ENCODE measurements around the gene MAP3K14. TPM values are rescaled to one million over a fixed set of nuclear protein-coding genes. Genes with fewer than 3 reads are reported as not detected.

MAP3K14 gene
- total RNA-seq, 1 donor from 2014 or later, result 14.6 TPM

DNA sequence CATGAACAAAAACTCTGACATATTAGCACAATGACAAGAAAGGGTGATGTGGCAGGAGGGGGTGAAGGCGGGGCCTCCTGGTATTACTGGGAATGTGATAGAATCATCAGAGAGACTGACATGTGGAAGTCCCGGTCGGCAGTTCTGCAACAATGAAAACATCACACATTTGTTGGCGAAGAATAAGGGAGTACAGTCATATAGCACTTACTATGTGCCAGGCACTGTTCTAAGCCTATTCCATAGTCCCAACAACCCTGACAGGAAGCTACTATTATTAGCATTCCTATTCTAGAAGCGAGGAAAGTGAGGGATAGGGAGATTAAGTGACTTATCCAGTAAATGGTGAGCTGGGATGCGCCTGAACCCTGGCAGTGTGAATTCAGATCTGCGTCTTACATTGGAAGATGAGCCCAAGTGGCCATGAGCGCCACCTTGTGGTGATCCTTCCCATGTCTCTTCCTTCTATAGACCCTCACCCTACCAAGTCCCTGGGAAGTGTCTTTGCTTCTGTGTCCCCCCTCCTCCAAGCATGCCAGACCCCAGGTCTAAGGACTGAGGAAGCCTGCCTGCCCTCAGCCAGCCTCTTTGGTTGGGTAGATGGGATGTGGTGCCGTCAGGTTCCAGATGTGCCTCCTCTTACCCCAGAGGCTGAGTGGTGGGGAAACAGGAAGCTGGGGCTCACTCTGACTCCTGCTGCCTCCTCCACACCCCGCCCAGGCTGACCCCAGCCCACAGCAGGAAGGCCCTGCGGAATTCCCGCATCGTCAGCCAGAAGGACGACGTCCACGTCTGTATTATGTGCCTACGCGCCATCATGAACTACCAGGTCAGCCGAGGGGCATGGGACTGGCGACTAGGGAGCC lies 81.2 kb downstream of the MAP3K14 start:
- DNase-seq, result peak; percentile 83

DNA sequence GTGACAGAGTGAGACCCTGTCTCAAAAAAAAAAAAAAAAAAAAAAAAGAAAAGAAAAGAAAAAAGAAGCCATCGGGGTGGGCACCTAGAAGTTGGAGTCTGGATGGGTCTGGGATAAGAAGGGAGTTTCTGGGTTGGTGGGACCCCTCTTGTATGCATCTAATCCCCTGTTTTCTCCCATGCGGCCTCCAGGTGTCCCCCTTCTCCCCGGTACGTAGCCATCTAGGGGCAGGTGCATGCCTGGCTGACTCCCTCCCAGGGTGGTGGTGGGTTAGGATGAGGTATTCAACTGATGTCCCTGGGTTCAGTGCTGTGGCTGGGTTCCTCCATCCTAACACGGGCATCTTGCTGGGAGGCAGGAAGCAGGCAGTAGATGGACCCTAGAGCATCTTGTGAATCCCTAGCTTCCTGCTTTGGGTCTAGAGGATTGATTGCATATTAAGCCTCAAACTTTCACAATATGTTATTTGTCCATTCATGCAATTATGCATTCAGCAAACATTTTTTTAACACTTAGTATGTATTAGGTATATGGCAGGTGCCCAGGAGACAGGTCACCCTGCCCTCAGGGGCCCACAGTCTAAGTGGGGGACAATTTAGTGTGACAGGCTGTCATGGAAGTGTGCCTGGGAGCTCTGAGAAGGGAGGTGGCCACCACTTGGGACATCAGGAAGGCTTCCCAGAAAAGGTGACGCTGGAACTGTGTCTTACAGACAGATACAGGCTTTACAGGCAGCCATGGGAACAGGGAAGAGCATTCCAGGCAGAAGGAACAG lies 82.0 kb downstream of the MAP3K14 start:
- DNase-seq, result no peak

DNA sequence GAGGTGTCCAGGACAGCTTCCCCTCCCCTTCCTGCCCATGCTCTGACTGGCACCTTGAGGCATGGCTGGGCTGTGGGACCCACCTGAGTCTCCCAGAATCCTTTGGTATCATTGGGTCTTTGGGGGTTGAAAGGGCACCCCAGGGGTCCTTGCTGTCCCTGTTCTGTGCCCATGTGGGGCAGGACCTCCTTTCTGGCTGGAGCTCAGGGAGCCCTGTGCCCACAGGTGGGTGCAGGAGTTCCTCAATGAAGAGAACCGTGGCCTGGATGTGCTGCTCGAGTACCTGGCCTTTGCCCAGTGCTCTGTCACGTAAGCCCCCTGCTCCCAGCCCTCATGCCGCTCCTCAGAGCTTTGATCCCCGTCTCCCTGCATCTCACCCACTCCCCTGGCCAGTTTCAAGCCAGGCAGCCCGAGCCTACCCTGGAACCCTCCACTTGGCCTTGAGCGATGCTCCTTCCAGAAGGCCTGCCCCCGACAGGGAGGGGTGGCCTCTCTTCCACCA lies 83.3 kb downstream of the MAP3K14 start:
- DNase-seq, result no peak

DNA sequence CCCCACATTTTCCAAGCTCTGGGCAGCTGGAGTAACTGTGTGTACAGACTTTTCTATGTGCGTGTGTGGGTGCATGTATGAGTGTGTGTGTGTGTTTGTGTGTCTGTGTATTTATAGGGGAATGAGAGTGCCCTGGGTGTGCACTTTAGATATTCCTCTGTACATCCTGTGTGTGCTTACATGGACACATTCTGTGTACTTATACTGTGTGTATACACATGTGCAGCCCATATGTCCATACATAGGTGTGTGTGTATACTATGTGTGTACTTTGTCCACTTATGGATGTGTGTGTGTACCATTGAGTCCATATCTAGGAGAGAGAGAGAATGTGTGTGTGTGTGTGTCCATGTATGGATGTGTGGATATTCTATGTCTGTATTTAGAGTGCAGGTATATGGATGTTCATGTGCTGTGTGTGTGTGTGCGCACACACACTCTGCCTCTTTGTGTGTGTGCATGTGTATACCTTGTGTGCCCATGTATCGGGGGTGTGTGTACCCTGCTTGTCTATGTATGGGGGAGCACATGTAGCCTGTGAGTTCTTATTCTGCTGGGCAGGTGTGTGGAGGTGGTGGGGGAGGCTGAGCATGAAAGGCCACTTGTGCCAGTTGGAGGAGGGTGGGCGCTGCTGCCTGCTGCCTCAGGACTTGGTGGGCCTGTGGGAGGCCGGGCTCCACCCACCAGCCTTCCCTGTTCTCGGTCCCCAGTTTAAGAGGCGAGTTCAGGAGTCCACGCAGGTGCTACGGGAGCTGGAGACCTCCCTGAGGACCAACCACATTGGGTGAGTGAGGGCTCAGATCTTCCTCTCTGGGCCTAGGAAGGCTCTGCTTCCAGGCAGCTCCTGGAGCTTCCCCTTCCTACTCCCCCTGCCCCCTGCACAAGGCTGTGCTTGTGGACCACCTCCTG lies 84.1 kb downstream of the MAP3K14 start:
- DNase-seq, result no peak

DNA sequence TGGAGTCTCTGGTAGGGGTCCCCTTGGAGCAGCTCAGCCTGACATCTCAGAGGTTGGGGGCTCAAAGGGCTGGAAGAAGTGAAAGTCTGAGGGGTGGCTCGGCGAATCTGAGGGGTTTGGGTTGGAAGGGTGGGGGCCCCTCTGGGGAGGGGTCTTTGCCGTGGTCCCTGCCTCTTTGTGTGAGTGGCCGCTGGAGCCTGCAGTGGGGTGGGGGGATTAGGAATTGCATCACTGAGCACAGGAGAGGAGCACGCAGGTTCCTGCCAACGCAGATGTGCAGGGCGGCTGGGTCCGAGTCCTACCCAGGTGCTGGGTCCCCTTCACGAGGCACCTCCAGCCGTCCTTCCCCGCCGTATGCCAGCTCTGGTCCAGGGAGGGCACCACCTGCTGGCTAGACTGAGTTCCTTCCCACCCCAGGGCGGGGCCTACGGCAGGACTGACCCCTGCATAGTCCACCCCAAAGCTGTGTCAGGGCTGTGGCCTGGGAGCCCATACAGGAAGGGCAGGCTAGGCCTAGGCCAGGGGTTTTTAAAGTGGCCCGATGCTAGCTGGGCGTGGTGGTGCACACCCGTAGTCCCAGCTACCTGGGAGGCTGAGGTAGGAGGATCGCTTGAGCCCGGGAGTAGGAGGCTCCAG lies 85.2 kb downstream of the MAP3K14 start:
- no peak for DNase-seq

DNA sequence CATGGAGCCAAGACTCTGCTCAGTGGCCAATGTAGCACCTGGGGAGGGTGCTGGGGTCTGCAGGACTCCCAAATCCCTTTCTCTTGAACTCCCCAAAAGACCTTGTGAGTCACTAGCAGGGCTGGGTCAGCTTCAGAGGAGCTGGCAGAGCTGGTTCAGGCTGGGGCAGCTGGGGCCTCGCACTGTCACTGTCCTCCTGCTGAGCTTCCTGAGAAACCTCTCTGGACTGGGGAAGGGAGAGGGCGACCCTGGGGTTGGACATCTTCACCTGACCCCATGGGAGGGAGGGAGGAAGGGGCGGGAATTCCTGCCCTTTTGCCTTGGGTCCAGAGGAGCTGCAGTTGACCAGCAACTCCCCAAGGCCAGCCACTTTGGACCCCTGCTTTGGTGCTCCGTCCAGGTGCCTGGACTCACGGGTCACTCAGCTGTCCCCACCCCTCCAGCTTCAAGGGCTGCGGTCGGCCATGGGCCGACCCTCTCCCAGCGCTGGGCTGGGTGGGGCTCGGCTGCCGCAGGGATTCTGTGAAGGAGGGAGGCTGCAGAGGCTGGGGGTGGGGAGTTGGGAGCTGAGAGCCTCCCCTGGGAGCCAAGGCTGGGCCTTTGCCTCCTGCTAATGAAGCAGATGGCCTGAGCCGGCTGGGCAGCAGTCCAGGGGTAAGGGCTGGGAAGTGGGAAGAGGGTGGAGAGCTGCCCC lies 85.9 kb downstream of the MAP3K14 start:
- peak; percentile 72 for DNase-seq

DNA sequence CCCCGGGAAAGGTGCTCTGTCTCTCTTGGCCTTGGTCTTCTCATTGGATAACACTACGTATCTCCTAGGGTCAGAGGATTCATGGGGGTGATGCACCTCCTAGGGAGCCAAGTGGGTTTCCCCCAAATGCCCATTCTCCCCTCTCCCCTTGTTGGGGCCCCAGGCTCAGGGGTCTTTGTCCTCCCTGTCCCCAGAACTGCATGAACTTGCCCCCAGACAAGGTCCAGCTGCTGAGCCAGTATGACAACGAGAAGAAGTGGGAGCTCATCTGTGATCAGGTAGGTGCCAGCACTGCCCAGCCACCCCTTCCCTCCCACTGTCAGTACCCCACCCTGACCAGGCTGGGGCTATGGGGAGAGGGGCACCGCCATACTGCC lies 86.4 kb downstream of the MAP3K14 start:
- no peak for DNase-seq

DNA sequence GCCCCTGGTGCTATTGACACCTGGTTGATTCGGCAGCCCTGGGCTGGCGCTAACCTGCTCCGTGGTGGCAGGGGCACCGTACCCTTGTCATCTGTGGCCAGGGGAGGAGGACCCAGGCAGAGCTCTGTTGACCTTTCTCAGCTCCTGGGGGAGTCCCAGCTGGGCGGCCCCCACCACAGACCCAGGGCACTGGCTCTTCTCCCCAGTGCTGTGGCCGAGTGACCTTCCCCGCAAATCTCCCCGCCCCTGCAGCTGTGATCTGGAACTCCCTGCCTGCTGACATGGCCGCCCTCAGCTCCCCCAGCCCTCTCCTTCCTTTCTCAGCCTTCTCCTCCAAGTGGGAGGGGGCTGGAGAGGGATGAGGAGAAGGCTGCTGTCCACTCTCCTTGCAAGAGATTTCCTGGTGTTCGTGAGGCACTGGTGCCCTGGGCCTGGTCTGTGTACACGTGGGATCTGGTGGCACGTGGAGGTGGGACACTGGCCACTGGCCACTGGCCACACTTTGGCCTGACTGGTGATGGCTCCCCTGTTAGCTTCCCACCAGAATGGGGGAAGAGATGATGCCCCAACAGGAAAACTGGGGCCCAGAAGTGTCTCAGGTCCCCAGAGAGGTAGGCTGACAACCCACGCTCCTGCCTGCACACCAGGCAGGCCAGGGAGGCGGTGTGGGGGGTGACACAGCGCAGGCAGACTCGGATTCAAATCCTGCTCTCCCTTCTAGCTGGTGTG lies 87.0 kb downstream of the MAP3K14 start:
- peak; percentile 30 for DNase-seq

DNA sequence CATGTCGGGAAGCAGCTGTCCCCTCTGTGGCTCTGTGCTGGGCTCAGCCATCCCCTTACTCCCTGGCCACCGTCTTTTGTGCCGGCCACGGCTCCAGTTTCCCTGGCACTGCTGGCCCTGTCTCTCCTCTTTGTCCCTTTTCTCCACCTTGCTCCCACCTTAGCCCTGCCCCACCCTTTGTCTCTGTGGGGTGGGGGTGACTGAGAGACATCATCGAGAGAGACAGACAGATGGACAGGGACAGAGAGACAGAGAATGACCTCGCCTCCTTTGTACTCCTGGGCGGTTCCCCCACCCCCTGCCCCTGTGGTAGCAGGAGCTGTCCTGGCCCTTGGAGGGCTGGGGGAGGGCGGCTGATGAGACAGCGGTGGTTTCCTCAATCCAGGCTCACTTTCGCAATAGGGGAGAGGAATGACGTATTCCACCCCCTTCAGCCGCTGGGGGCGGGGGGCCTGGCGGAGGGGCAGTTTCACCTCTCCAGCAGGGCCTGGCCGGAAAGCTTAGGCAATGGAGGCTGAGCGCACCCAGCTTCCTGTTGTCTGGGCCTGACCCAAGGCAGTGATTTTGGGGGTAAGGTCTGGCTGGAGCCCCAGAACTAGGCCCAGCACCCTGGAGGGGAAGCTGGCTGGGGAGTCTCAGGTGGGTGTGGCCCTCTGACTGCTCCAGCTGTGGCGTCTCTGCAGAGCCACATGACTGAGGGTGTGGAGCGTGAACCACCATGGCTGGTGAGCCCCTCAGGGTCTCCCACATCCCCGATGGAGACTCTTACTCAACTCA lies 87.9 kb downstream of the MAP3K14 start:
- peak; percentile 73 for DNase-seq

DNA sequence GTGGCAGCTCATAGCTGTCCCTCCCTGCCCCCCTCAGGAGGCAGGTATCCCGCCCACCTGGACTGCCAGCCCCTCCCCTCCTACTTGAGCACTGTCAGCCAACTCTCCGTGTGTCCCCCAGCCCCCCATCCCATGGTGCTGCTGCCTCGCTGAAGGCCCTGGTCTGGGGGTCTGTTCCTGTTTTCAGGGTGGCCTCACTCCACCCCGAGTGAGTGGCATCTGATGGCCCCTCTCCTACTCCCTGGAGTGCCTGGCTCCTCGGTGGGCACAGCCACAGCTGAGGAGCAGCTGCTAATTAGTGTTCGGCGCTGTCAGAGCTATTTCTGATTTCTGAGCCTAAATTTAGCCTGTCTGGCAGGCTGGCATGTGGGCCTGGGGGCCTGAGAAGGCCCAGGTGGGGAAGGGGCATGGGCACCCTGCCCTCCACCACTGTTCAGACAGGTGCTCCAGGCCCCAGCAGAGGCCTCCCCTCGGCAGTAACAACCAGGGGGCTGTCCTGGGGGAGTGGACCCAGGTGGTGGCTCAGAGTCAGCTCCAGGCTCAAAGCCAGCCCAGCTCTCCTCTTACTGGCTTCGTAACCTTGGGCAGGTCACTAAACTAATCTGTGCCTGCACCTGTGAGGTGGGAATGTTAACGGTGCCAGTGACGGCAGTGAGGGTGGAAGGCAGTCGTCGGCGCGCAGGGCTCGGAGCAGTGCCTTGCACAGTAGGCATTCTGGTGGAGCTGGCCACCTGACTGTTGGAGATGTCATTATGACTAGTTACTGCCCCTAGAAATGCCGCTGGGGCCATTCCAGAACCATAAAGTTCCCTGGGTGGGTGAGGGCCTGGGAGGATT lies 88.7 kb downstream of the MAP3K14 start:
- peak; percentile 71 for DNase-seq

DNA sequence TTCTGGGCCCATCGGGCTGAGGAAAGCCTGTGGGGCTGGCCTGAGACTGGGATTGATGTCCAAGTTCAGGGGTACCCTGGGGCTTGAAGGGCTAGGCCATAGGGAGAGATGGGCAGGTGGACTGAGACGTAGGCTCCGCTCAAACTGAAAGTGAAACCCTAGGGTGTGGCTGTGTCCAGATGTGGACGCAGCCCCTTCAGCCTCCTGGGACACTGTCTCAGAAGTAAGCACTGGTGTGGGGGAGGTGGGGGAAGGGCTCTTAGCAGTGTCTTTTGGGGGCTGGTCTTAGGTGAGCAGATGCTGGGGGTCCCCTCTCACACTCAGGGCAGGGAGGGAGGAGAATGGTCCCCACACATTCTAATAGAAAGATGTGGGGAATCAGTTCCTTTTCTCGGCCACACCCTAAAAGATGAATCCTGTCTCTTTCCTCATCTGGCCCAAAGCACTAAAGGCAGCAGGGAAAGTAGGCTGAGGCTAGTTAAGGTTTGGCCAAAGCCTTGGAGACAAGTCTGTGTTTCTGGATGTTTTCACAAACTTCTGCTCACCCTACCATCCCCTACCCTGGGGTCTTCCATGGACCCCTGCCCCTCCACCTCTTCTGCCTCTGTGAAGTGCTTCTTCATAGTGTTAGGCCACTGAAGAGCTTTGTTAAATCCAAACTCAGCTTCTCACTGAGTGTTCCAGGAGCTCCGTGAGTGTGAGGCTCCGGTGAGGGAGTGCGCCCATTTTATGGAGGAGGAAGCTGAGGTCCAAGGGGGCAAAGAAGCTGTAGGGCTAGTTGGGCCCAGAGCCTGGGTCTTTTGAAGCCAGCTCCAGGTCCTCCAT lies 89.5 kb downstream of the MAP3K14 start:
- no peak for DNase-seq

DNA sequence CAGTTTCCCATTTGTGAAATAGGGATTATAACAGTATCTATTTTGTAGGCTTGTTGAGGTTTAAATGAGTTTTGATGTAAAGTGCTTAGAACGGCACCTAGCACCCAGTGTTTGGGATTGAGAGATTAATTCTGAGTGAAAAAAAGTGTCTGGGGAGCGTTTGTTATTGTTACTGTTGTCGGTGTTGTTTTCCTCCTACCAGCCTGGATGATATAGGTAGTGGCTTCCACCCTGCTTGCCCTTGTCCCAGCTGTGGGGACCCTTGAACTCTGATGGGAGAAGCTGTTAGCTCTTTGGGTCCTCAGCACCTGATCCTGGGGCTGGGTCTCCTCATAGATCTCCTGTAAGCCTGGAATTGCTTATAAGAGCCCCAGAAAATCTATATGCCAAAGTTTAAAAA lies 90.2 kb downstream of the MAP3K14 start:
- no peak for DNase-seq

DNA sequence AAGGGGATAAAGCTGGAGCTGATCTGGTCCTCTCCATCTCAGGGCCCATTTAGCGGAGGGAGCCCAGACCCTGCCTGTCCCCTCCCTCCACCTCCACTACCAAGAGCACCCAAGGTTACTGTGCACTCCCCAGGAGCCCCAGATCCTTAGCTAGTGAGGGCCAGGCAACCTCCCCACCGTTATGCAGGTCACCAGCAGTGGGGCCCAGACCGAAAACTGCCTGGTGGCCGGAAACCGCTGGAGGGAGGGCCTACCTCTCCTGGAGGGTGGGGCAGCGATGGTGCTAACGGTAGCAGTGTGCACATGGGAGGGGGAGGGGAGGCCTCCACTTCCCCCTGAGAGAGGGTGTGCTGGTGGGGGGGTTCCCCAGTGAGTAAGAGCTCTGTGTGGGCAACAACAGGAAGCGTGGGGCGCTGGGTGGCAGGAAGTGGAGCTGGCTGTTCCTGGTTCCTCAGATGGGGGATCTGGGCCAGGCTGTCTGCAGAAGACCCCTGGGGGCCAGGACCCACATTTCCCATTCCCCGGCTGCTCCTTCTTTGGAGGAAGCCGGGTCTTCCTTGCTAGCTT lies 90.8 kb downstream of the MAP3K14 start:
- no peak for DNase-seq

DNA sequence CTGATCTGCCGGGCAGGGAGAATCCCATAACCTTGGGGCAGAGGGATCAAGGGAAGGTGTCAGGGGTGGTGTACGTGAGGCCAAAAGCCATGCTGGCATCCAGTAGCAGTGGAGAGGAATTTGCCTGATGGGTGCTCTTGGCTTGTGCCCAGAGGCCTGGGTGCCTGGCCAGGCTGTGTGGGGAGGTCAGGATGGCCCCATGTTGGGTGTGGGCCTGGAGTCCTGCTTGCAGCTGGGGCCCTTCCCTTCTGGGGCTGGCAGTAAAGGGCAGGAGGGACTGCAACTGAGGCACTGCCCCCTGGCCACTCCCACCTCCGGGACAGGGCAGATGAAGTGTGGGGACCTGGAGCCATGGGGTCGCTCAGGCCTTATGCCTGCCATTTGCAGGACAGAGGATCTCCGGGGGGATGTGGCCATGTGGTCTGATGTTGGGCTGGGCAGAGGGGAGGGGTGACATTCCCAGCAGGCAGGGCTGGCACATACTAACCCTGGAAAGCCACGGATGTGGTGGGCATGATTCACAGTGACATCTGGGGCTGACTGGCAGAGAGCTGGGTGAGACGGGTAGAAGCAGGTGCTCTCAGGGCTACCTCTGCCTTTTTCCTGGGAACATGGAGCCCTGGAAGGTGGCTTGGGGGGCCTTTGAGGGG lies 91.6 kb downstream of the MAP3K14 start:
- peak; percentile 35 for DNase-seq

DNA sequence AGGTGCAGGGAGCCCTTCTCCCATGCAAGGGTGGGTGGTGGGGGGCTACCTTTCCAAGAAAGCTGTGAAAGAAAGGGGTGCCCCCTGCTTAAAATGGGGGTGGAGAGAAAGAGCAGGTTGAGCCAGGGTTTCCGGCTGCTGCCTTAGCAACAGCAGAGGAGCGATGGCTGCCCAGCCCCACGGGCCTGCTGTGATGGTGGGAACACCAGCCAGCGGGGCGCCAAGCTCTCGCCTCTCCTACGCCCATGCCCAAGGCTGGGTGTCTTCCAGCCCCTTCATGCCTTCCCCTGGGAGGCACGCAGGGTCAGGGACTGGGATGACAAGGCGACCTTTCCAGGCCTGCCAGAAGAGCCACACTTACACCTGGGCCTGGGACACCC lies 92.2 kb downstream of the MAP3K14 start:
- DNase-seq, result no peak

All from tongue (tissue), 2 donors.